NCI-H2081 (cell line): Measurements from ENCODE around the gene DNAJC22.
"Not testable (repeated sequence)": the region's sequence is repeated elsewhere in the genome, so short reads cannot be mapped to it uniquely, and the experiment has no call there.

ENCODE experiments used
- DNase-seq, 2 experiments: peaks; one replicate each; lab custom pipeline; 2025; lab: John Stamatoyannopoulos, UW

Gene DNAJC22

GRCh38 chr12:49346659-49347310 lies at the start of gene DNAJC22:
Gene DNAJC22 (plus strand): TSS chr12:49346888. CDS start chr12:49348873, 1,985 bp downstream.
- DNase-seq: peak; percentile 35 to 54

GRCh38 chr12:49297695-49298060 lies 49.0 kb upstream of the DNAJC22 start:
- DNase-seq: no peak

DNA sequence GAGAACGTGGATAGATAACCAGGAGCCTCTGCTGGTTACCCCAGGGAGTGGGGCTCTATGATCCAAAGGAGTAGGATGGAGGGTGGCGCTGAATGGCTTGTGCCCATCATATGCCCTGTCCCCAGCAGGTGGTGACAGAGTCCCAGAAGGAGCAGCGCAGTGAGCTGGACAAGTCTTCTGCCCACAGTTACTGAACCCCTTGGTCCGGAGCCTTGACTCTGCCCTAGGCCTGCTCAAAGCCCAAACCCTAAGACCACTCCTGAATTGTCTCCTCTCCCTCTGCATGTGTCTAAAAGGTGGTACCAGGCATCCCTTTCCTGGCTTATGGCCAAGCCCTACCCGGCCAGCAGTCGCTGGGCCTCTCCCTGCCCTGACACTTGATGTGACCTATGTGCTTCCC lies 48.5 kb upstream of the DNAJC22 start:
- no peak for DNase-seq

DNA sequence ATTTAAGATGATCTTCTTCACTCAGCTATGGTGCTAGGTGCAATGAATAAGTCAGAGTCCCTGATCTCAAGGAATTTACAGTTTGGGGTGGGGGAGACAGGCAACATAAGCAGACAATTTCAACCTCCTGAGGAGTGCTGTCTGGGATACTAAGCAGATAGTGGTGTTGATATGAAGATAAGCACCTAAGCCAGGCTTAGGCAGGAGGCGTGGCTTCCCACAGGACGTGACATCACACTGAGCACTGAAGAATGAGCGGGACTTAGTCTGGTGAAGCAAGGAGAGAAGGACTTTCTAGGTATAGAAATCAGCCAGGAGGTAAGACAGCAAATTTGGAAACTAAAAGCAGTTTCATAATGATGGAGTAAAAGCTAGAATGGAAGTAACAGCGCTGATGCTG lies 44.9 kb upstream of the DNAJC22 start:
- DNase-seq: no peak

- DNase-seq: no peak
Measured at GRCh38 chr12:49304161-49304560, 42.5 kb upstream of the DNAJC22 start.

- DNase-seq: no peak
Measured at GRCh38 chr12:49305762-49306510, 40.8 kb upstream of the DNAJC22 start.

- DNase-seq: no peak
Measured at GRCh38 chr12:49309386-49309785, 37.3 kb upstream of the DNAJC22 start.

GRCh38 chr12:49310451-49311000 lies 36.2 kb upstream of the DNAJC22 start:
- not testable (repeated sequence) for DNase-seq

DNA sequence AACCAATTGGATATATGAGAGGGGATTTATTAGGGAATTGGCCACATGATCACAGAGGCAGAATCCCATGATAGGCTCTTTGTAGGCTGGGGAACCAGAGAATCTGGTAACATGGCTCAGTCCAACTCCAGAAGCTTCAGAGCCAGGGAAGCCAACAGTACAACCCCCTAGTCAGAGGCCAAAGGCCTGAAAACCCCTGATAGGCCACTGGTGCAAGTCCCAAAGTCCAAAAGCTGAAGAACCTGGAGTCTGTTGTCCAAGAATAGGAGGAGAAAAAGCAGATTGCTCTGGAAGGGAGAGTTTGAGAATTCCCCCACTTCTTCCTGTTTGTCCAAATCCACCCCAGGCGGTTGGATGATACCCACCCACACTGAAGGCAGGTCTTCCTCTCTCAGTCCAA lies 31.9 kb upstream of the DNAJC22 start:
- DNase-seq: no peak

GRCh38 chr12:49317118-49317517 lies 29.6 kb upstream of the DNAJC22 start:
- not testable (repeated sequence) for DNase-seq

DNA sequence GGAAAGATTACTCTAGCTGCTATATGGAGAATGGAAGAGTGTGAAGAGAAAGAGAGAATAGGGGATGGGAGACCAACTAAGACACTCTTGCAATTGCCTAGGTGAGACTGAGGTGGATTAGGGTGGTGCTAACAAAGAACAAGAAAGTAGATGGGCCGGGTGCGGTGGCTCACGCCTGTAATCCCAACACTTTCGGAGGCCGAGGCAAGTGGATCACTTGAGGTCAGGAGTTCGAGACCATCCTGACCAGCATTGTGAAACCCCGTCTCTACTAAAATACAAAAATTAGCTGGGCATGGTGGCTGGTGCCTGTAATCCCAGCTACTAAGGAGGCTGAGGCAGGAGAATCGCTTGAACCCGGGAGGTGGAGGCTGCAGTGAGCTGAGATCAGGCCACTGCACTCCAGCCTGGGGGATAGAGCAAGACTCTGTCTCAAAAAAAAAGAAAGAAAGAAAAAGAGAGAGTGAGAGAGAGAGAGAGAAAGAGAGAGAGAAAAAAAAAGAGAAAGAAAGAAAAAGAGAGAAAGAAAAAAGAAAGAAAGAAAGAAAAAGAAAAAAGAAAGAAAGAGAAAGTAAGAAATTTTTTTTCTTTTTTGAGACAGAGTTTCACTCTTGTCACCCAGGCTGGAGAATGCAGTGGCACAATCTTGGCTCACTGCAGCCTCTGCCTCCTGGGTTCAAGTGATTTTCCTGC lies 26.1 kb upstream of the DNAJC22 start:
- not testable (repeated sequence) for DNase-seq

DNA sequence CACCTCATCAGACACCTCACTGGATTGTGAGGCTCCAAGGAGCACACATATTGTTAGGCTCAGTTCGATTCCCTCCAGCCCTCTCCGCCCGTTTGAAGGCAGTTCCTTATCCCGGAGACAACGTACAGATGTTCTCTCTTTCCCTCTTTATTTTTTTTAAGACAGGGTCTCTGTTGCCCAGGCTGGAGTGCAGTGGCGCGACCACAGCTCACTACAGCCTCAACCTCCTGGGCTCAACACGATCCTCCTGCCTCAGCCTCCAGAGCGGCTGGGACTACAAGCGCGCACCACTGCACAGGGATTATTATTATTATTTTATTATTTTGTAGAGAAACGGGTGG lies 24.4 kb upstream of the DNAJC22 start:
- DNase-seq: no peak

DNA sequence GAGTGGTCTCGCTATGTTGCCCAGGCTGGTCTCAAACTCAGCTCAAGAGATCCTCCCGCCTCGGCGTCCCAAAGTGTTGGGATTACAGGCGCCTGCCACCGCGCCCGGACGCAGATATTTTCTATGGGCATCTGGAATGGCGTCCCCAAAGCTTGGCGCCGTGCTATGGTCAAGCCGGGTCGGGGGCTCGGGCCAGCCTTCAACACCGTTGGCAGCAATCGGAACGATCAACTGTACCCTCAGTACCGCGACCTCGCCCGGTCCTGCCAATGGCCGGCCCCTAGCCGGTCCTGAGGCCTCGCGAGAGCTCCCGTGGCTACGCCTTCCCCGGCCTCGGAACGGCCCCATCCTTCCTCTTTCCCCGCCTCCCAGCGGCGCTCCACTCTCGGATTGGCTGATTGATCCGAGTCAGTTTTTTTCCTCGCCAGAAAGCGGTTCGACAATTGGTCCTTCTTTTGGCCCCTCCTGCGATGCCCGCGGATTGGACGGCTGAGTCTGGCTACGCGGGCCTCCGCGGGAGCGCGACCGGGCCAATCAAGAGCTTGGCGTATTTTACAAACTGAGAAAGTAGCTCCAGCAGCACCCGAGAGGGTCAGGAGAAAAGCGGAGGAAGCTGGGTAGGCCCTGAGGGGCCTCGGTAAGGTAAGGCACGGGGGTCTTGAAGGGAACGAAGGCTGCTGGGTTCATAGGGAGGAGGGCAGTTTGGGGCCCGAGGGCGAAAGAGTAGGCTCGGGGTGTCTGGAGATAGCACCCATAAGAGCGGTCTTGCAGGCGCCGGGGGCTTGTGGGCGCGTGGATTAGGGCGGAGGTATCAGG lies 23.8 kb upstream of the DNAJC22 start, which contains the start of gene TROAP:
TSS of gene TROAP (plus strand) at position 548 of the 816 bp plus-strand sequence. CDS start 354 bp downstream, outside the sequence.
- DNase-seq: peak; percentile 99

DNA sequence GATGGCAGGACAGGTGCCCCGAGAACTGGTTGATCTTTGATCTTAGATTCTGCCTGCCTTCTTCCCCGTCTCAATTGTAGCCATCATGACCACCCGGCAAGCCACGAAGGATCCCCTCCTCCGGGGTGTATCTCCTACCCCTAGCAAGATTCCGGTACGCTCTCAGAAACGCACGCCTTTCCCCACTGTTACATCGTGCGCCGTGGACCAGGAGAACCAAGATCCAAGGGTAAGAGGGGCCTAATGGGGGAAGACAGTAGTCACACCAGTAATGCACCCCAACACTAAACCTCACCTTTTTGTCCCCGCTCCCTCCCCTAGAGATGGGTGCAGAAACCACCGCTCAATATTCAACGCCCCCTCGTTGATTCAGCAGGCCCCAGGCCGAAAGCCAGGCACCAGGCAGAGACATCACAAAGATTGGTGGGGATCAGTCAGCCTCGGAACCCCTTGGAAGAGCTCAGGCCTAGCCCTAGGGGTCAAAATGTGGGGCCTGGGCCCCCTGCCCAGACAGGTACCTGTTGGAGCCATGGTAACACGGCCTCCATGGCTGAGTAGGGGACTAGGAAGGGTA lies 23.1 kb upstream of the DNAJC22 start:
- no peak for DNase-seq

DNA sequence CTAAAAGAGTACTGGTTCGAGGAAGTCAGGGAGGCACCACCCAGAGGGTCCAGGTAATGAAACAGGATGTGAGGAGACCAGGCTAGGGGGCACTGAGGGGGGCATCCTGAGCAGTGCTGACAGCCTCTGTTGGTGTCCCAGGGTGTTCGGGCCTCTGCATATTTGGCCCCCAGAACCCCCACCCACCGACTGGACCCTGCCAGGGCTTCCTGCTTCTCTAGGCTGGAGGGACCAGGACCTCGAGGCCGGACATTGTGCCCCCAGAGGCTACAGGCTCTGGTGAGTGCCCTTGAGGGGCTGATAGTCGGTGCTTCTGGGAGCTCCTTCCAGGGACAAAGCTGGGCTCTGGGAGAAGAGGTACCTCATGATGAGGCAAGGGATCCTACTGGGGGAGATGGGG lies 21.1 kb upstream of the DNAJC22 start:
- no peak for DNase-seq

GRCh38 chr12:49327368-49327767 lies 19.3 kb upstream of the DNAJC22 start:
- DNase-seq: no peak

- DNase-seq: no peak
Measured at GRCh38 chr12:49327887-49328286, 18.8 kb upstream of the DNAJC22 start.

GRCh38 chr12:49328816-49329215 lies 17.9 kb upstream of the DNAJC22 start:
- no peak for DNase-seq

GRCh38 chr12:49330032-49330619 lies 16.6 kb upstream of the DNAJC22 start:
- no peak for DNase-seq

- DNase-seq: no peak
Measured at GRCh38 chr12:49330631-49331379, 15.9 kb upstream of the DNAJC22 start.
